KG1 (cell line): Measurements from ENCODE around the gene ZFYVE1.
"Not testable (repeated sequence)": the region's sequence is repeated elsewhere in the genome, so short reads cannot be mapped to it uniquely, and the experiment has no call there.

ENCODE experiments used
- DNase-seq: peaks from one replicate; lab custom pipeline; 2025; lab: John Stamatoyannopoulos, UW

Gene ZFYVE1

GRCh38 chr14:73026845-73027542, at the start of gene ZFYVE1:
ZFYVE1 (minus strand) TSS chr14:73027106; CDS start chr14:73024508, 2,598 bp downstream.
- DNase-seq: peak; percentile 93

DNA sequence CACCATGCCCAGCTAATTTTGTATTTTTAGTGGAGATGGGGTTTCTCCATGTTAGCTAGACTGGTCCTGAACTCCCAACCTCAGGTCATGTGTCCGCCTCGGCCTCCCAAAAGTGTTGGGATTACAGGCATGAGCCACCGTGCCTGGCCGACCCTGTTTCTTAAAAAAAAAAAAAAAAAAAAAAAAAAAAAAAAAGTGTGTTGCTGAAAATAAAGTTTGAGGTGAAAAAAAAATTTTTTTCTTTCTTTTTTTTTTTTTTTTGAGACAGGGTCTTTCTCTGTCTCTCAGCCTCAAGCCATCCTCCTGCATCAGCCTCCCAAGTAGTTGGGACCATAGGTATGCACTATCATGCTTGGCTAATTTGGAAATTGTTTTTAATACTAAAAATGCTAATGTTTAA, 42.7 kb upstream of the ZFYVE1 start:
- no peak for DNase-seq

DNA sequence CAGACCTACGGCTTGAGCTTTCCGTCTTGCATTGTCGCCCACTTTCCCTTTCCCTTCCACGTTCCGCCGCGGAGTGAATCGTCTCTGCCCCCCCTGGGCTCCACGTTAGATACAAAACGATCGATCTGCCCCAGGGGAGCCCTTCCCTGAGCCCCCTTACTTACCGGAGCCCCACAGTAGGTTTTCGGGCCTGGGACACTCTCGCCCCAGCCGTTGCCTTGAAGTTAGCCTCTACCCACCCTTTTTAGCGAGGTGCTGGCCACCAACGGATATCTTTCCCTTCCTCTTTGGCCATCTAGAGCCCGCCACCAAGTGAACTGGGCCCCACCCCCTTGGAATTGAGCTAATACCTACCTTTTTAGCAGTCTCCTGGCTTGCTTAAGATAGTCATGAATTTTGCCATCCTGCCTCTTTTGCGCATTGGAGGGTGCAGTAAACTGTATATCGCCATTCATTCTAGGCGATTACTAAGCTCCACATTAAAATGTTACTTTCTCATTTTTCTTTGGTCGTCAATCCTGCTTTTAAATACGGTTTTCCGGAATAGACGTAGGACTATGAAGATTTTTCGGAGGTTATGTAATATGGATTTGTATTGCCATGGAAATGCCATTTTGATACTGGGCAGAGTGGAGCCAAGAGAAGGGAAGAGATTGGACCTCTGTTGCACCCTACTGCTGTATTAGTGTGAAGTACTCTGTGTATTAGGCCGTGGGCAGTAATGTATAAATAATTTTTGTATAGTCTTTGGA, 32.2 kb upstream of the ZFYVE1 start:
- no peak for DNase-seq

GRCh38 chr14:73058224-73058921, 31.5 kb upstream of the ZFYVE1 start, which contains the start of gene RBM25:
RBM25 (plus strand) TSS chr14:73058534; CDS start chr14:73071642, 13,108 bp downstream.
- peak; percentile 97 for DNase-seq

DNA sequence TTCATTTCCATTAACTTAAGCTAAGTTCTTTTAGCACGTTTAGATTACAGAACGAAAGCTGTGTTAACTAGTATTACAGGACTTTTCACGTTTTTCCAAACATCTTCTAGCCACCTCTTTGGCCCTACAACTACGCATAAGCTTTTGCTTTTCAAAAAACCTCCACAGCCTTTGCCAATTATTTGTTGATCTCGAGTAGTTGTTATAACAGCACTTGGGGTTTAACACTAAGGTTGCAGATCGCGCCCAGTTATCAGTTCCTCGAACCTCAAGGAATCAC, 31.0 kb upstream of the ZFYVE1 start:
- DNase-seq: no peak

DNA sequence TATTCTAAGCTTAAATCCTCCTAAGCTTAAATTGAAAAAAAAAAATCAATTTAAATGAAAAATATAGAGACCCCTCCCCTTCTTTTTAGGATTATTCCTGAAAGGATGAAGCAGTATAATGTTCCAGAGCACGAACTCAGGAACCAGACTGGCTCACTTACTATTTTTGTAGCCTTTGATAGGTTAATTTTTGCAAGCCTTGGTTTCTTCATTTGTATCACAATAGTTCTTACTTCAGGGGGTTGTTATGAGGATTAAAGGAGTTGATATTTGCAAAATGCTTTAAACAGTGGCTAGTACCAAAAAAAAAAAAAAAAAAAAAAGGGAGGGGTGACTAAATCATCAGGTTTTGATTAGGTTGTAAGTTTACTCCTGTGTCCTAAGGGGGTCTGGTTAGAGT, 28.3 kb upstream of the ZFYVE1 start:
- DNase-seq: no peak

DNA sequence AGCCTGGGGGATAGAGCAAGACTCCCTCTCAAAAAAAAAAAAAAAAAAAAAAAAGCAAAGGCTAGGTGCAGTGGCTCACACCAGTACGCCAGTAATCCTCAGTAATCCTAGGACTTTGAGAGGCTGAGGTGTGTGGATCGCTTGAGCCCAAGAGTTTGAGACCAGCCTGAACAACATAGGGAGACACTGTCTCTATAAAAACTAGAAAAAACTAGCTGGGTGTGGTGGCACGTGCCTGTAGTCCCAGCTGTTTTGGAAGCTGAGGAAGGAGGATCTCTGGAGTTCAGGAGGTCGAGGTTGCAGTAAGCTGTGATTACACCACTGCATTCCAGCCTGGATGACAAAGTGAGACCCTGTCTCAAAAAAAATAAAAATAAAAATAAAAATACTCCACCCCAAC, 22.5 kb upstream of the ZFYVE1 start:
- DNase-seq: no peak

DNA sequence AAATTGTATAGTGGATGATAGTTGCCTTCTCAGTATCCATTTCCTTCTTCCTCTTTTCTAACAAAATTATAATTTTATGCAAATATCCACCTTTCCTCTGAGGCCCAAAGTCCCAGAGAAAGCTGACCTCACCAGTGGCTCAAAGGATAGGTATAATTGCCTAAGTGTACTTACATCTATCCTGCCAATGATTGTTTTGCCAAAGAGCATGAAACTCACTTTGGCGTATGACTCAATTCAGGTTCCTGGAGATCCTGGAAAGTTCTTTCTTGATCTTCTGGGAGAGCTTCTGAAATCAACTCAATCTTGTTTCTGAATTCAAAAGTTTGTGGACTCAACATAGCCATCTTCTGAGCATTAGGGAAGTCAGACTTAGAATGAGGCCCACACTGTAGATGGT, 20.9 kb upstream of the ZFYVE1 start:
- DNase-seq: no peak

DNA sequence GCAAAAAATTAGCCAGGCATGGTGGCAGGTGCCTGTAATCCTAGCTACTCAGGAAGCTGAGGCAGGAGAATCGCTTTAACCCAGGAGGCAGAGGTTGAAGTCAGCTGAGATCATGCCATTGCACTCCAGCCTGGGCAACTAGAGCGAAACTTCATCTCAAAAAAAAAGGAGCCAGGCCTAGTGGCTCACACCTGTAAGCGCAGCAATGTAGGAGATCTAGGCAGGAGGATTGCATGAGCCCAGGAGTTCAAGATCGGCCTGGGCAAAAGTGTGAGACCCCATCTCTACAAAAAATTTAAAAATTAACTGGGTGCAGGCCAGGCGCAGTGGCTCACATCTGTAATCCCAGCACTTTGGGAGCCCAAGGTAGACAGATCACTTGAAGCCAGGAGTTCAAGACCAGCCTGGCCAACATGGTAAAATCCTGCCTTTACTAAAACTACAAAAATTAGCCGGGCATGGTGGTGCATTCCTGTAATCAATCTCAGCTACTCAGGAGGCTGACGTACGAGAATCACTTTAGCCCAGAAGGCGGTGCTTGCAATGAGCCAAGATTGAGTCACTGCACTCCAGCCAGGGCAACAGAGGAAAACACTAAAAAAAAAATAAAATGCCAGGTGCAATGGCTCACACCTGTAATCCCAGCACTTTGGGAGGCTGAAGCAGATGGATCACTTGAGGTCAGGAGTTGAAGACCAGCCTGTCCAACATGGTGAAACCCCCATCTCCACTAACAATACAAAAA, 10.0 kb upstream of the ZFYVE1 start:
- not testable (repeated sequence) for DNase-seq

DNA sequence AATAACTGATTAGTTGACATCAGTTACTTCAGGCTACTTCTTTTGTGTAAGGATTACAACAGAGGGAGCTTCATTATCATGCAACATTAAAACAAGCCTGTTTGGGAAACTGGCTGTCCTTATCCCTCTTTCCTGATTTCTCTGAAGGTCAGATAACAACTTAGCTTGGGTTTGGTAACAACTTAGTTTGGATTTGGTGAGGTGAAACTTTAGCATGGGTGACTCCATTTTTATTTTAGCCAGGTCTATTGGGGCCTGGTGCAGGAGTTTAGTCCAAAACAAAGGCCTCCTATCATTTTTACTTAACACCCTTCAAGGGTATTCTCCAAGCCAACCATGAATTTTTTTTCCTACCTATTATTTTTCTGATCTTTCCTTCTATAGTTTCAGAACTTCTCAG, 1.1 kb upstream of the ZFYVE1 start:
- DNase-seq: no peak

DNA sequence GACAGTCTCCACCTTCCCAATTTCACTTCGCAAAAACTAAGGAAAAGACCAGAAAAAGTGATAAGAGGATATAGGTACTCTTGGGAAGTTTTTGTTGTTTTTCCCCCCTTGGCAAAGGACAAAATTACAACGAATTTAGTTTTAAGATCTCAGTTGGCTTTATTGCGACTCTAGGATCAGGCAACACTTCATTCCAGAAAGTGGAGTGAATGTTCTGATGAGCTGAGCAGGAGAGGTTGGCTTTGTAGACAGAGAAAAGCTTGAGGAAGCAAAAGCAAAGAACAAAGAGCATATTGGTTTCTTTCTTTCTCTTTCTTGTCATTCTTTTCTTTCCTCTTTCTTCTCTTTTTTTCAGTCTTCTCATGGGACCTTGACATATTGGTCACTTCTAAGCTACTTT, 640 bp upstream of the ZFYVE1 start:
- DNase-seq: no peak

DNA sequence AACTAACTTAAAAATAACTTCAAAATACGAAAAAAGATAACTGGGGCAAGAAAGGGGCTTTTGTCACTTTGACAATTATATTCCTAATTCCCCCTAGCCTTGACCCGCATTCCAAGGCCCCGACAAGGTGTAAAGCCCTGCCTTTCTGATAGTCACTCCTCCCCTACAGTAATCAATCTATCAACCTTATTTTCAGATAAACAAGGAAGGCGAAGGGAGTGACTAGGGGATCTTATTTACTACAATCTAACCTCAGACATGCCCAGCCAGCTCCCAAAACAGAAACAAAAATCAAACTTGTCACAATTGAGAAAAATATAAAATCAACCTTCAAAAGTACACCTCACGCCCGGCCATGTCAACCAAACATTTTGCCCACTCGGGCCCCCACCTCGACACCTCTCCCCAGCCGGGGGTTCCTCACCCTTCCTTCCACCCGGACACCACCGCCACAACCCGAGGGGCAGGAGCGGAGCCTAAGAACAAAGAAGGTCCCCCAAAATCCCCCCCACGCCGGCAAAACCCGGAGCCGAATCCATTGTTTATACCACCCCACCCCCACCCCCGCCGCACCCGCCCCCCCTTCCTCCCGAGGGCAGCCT, 562 bp downstream of the ZFYVE1 start:
- DNase-seq: peak; percentile 17

- DNase-seq: no peak
Measured at GRCh38 chr14:73025544-73025943, 1.4 kb downstream of the ZFYVE1 start.

GRCh38 chr14:73022051-73022450, 4.9 kb downstream of the ZFYVE1 start:
- no peak for DNase-seq

- not testable (repeated sequence) for DNase-seq
Measured at GRCh38 chr14:73016011-73016410, 10.9 kb downstream of the ZFYVE1 start.

- not testable (repeated sequence) for DNase-seq
Measured at GRCh38 chr14:73015552-73015951, 11.4 kb downstream of the ZFYVE1 start.

- no peak for DNase-seq
Measured at GRCh38 chr14:73014105-73014504, 12.8 kb downstream of the ZFYVE1 start.

GRCh38 chr14:73011189-73011588, 15.7 kb downstream of the ZFYVE1 start:
- DNase-seq: not testable (repeated sequence)

GRCh38 chr14:73008501-73008900, 18.4 kb downstream of the ZFYVE1 start:
- DNase-seq: no peak

DNA sequence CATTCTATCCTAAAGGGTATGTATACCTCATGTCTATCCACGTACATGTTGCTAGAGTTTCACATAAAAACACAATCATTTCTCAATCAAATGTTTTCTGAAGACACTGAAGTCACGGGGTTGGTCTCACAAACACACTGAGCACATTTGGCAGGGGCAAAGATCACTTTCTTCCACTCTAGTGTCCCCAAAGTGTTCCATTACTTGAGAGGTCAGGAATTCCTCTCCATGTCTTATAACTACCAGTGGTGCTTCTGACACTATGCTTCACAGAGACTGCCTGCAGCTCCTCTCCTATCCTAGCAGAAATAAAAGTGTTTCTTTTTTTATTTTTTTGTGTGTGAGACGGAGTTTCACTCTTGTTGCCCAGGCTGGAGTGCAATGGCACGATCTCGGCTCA, 19.1 kb downstream of the ZFYVE1 start:
- no peak for DNase-seq

DNA sequence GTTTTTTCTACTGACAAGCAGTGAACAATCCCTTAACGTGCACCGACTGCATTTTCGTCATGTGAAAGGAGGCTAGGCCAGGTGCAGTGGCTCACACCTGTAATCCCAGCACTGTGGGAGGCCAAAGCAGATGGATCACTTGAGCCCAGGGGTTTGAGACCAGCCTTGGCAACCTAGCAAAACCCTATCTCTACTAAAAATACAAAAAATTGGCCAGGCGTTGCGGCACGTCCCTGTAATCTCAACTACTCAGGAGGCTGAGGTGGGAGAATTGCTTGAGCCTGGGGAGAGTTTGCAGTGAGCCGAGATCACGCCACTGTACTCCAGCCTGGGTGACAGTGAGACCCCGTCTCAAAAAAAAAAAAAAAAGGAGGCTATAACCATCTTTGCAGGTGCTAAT, 22.3 kb downstream of the ZFYVE1 start:
- not testable (repeated sequence) for DNase-seq

DNA sequence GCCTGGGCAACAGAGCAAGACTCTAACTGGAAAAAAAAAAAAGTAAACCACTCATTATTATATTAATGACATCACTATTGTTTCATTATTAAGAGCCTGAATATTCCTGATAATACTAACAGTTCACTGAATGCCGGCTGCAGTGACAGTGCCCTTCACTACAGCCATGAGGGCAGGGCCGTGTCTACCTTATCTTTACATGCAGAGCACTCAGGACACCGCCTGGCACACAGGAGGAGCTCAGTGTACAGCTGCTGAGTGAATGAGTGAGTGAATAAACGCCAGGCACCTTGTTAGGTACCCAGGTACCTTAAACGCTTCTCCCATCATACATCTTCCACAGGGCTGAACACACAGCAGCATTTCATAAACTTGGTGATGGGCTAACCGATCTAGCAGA, 23.2 kb downstream of the ZFYVE1 start:
- no peak for DNase-seq
